ENCODE data around the gene ZBTB47. TPM values are rescaled to one million over a fixed set of nuclear protein-coding genes. Genes with fewer than 3 reads are reported as not detected.

ZBTB47 gene
- polyA plus RNA-seq, 1 donor (not counting 4 experiments of a cell fraction or from before 2014, with no cell fraction given): 5.1 TPM

DNA sequence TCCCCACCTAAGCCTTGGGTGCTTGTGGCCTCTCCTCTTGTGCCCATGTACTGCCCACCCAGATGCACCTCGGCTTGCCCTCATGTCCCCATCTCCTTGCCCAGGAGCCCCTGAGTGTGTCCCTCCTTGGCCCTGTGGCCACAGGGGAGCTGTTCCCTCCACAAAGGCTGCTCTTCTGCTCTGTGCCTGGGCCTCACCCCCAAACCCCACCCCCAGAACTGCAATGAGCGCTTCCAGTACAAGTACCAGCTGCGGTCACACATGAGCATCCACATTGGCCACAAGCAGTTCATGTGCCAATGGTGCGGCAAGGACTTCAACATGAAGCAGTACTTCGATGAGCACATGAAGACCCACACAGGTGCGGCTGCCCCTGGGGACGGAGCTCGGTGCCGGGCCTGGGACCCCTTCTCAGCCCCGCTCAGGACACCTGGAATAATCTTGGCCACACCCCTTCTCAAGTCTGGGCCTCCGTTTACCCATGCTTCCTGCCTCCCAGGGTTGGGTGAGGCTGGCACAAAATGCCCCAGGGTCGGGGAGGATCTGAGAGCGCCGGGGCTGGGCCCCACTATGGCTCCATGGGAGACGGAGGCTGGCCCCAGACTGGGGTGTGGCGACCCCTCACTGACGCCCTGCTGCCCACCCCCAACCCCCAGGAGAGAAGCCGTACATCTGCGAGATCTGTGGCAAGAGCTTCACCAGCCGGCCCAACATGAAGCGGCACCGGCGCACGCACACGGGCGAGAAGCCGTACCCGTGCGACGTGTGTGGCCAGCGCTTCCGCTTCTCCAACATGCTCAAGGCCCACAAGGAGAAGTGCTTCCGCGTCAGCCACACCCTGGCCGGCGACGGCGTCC is 10.3 kb downstream of the ZBTB47 start:
- Histone ChIP-seq H3K4me3 (ENCODE audit: control insufficient read depth in 2 of 3, extremely low read depth in 1 of 3, insufficient read depth in 2 of 3, low read depth in 1 of 3, low read length in 3 of 3) (no peak overlapping the region), H3K9me1 (ENCODE audit: control insufficient read depth, extremely low read depth, insufficient read depth, low read length) (no peaks in the 10 kb centered on the region), H3K79me2 (ENCODE audit: control insufficient read depth, insufficient read depth, low read length) (no peaks in the 10 kb centered on the region), H3K27ac (ENCODE audit: control insufficient read depth, insufficient read depth, low read length) (no peak overlapping the region), H3K4me2 (ENCODE audit: control insufficient read depth, extremely low read depth, insufficient read depth, low read depth, low read length) (no peak overlapping the region), H3K36me3 (ENCODE audit: control insufficient read depth in 2 of 2, extremely low read depth in 1 of 2, insufficient read depth in 2 of 2, low read length in 2 of 2) (peaks cover 11 to 14% of the 10 kb centered on the region in 2 experiments), H4K20me1 (ENCODE audit: control insufficient read depth, extremely low read depth, insufficient read depth, low read length) (no peaks in the 10 kb centered on the region), H3K9ac (ENCODE audit: control insufficient read depth, extremely low read depth, insufficient read depth, low read length) (no peak overlapping the region), H3K4me1 (ENCODE audit: control insufficient read depth, extremely low read depth, insufficient read depth, low read length) (peaks cover 4% of the 10 kb centered on the region), H3K27me3 (ENCODE audit: control insufficient read depth, extremely low read depth, insufficient read depth, low read length) (no peaks in the 10 kb centered on the region), H2AFZ (ENCODE audit: control insufficient read depth, low read length) (no peak overlapping the region), H3K9me3 (ENCODE audit: control insufficient read depth, low read depth, low read length) (no peaks in the 10 kb centered on the region)
- TF ChIP-seq, protein P1, sequence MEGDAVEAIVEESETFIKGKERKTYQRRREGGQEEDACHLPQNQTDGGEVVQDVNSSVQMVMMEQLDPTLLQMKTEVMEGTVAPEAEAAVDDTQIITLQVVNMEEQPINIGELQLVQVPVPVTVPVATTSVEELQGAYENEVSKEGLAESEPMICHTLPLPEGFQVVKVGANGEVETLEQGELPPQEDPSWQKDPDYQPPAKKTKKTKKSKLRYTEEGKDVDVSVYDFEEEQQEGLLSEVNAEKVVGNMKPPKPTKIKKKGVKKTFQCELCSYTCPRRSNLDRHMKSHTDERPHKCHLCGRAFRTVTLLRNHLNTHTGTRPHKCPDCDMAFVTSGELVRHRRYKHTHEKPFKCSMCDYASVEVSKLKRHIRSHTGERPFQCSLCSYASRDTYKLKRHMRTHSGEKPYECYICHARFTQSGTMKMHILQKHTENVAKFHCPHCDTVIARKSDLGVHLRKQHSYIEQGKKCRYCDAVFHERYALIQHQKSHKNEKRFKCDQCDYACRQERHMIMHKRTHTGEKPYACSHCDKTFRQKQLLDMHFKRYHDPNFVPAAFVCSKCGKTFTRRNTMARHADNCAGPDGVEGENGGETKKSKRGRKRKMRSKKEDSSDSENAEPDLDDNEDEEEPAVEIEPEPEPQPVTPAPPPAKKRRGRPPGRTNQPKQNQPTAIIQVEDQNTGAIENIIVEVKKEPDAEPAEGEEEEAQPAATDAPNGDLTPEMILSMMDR (optimal IDR thresholded peaks at IDR 0.05 in 1 of 3, IDR thresholded peaks at IDR 0.05 in 1 of 3, conservative IDR thresholded peaks at IDR 0.05 in 1 of 3; ENCODE audit: extremely low read depth in 1 of 3, insufficient read depth in 2 of 3, low read length in 3 of 3): no peak
- no peak for TF ChIP-seq EZH2 (IDR thresholded peaks at IDR 0.05; ENCODE audit: low read length)
- no peak for DNase-seq (ENCODE audit: low read depth, low spot score)
- FAIRE-seq: no peak
- dilution Hi-C loops (cut with MboI; ENCODE audit: extremely low pct_ligation_motif_present, low sequenced_read_pairs): no loop called here

DNA sequence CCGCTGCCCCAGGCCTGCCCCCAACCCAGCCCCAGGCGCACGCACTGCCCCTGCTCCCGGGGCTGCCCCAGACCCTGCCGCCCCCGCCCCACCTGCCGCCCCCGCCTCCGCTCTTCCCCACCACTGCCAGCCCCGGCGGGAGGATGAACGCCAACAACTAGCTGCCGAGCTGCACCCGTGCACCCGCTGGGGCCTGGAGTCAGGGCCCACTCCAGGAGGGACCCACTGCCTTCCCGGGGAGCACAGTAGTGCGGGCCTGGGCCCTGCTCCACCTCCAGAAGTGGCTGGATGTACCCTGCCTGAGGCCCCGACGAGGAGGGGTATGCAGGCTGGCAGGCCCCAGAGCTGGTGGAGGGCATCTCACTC is 10.9 kb downstream of the ZBTB47 start:
- H3K36me3 ChIP-seq (ENCODE audit: control insufficient read depth in 2 of 2, extremely low read depth in 1 of 2, insufficient read depth in 2 of 2, low read length in 2 of 2): peaks cover 11 to 14% of the 10 kb centered on the region in 2 experiments
- H2AFZ ChIP-seq (ENCODE audit: control insufficient read depth, low read length): no peak overlapping the region
- no peaks in the 10 kb centered on the region for H3K27me3 ChIP-seq (ENCODE audit: control insufficient read depth, extremely low read depth, insufficient read depth, low read length)
- no peaks in the 10 kb centered on the region for H3K9me1 ChIP-seq (ENCODE audit: control insufficient read depth, extremely low read depth, insufficient read depth, low read length)
- H3K79me2 ChIP-seq (ENCODE audit: control insufficient read depth, insufficient read depth, low read length): no peaks in the 10 kb centered on the region
- no peak overlapping the region for H3K9ac ChIP-seq (ENCODE audit: control insufficient read depth, extremely low read depth, insufficient read depth, low read length)
- dilution Hi-C loops (cut with MboI; ENCODE audit: extremely low pct_ligation_motif_present, low sequenced_read_pairs): no loop called here
- no peak for FAIRE-seq
- no peak for DNase-seq (ENCODE audit: low read depth, low spot score)
- no peaks in the 10 kb centered on the region for H3K9me3 ChIP-seq (ENCODE audit: control insufficient read depth, low read depth, low read length)
- H4K20me1 ChIP-seq (ENCODE audit: control insufficient read depth, extremely low read depth, insufficient read depth, low read length): no peaks in the 10 kb centered on the region
- H3K4me1 ChIP-seq (ENCODE audit: control insufficient read depth, extremely low read depth, insufficient read depth, low read length): peaks cover 4% of the 10 kb centered on the region
- TF ChIP-seq, protein P1 (optimal IDR thresholded peaks at IDR 0.05 in 1 of 3, IDR thresholded peaks at IDR 0.05 in 1 of 3, conservative IDR thresholded peaks at IDR 0.05 in 1 of 3; ENCODE audit: extremely low read depth in 1 of 3, insufficient read depth in 2 of 3, low read length in 3 of 3): no peak
- no peak for TF ChIP-seq EZH2 (IDR thresholded peaks at IDR 0.05; ENCODE audit: low read length)
- H3K4me3 ChIP-seq (ENCODE audit: control insufficient read depth in 2 of 3, extremely low read depth in 1 of 3, insufficient read depth in 2 of 3, low read depth in 1 of 3, low read length in 3 of 3): no peak overlapping the region
- H3K27ac ChIP-seq (ENCODE audit: control insufficient read depth, insufficient read depth, low read length): no peak overlapping the region
- no peak overlapping the region for H3K4me2 ChIP-seq (ENCODE audit: control insufficient read depth, extremely low read depth, insufficient read depth, low read depth, low read length)
